ENCODE results near the gene BCAP29. TPM values are rescaled to one million over a fixed set of nuclear protein-coding genes. Genes with fewer than 3 reads are reported as not detected.
A peak's percentile ranks its signal among the peaks of the same experiment; 100 is the strongest.

The BCAP29 gene
- total and polyA plus RNA-seq, 9 of the 15 experiments (the other 6 are each of a cell fraction or from before 2014, with no cell fraction given): 63.4 to 137 (median 79.7) TPM

- no peak for TF ChIP-seq ZMIZ1 (IDR thresholded peaks at IDR 0.05; ENCODE audit: low read depth in 2 of 2, low read length in 2 of 2)
- TF ChIP-seq ZNF589 (CRISPR knock-in tag; IDR thresholded peaks at IDR 0.05; ENCODE audit: low read depth): no peak
- TF ChIP-seq ILF3 (IDR thresholded peaks at IDR 0.05; ENCODE audit: borderline replicate concordance): peak; percentile 34; the same call in 1 of the 2 replicates
- no peak for TF ChIP-seq ZNF12 (CRISPR knock-in tag; IDR thresholded peaks at IDR 0.05)
- TF ChIP-seq THAP7 (CRISPR knock-in tag; IDR thresholded peaks at IDR 0.05): no peak
These were observed 1.5 kb downstream of the BCAP29 start (continued) for GRCh38 chr7:107581387-107582013.
